Measurements from ENCODE around the gene MAD1L1.

The MAD1L1 gene

DNA sequence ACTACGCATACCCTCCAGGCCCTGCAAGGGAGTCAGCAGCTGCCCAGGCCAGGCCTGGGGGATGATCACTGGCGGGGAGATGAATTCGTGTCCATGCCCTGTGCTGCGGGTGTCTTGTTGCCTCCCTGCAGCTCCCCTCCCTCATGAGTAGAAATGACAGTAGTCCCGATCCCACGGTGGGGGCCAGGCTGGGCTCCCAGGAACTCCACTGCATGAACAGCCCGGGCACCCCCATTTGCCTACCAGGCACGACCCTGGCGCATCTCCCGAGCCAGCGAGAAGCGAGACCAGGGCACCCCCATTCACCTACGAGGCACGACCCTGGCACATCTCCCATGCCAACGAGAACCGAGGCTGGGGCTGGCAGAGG, 316.2 kb downstream of the MAD1L1 start:
- Histone ChIP-seq H3K4me3 (ENCODE audit: control insufficient read depth in 1 of 7, extremely low read depth in 1 of 7, insufficient read depth in 4 of 7, low read depth in 2 of 7, low read length in 6 of 7) (no peak overlapping the region), H3K27me3 (replicated peaks in 2 of 5; ENCODE audit: control insufficient read depth in 4 of 5, insufficient read depth in 5 of 5, low read length in 4 of 5) (no peaks in the 10 kb centered on the region), H3K36me3 (ENCODE audit: control insufficient read depth in 4 of 4, insufficient read depth in 4 of 4, low read length in 3 of 4) (peaks cover 0 to 14% (median 1%) of the 10 kb centered on the region in 4 experiments), H3K9me3 (ENCODE audit: control extremely low read depth in 1 of 5, control insufficient read depth in 4 of 5, insufficient read depth in 2 of 5, low read depth in 1 of 5, low read length in 4 of 5) (no peaks in the 10 kb centered on the region), H3K4me1 (ENCODE audit: control extremely low read depth in 1 of 4, control insufficient read depth in 4 of 4, insufficient read depth in 4 of 4, low read length in 3 of 4) (peaks cover 3 to 32% (median 28%) of the 10 kb centered on the region in 4 experiments), H3K27ac (ENCODE audit: insufficient read depth in 1 of 2, low read depth in 1 of 2, low read length in 2 of 2, poor library complexity in 1 of 2, severe bottlenecking in 2 of 2) (no peak overlapping the region)
- 98% methylated on average over 13 of the region's 16 CpGs for WGBS (ENCODE audit: insufficient coverage)
- ChIA-PET CTCF (no interaction called here), POLR2A (no interaction called here)
- no peak for DNase-seq

DNA sequence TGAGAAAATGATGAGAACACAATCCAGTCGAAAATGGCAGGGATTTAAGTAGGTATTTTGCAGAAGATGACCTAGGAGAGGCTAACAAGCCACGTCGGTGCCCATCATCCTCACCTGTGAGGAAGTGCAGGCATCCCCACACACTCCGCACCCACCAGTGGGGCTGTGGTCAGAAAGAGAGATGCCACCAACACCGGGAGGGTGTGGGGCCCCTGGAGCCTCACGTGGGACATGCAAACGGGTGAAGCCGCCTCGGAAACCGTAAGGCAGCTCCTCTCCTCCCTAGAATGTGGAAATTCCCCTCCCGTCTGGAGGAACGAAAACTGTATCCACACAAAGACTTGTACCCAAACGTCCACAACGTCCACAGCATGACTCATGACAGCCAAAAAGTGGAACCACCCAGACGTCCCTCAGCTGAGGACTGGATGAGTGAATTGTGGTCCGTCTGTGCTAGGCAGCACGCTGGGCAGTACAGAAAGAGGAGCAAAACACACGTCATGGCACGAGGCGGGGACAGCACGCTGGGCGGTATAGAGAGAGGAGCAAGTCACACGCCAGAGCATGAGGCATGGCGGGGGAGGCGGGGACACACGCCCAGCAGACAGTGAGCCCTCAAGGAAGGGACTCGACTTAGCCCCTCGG, 316.7 kb downstream of the MAD1L1 start:
- no peaks in the 10 kb centered on the region for H3K9me3 ChIP-seq (ENCODE audit: control extremely low read depth in 1 of 5, control insufficient read depth in 4 of 5, insufficient read depth in 2 of 5, low read depth in 1 of 5, low read length in 4 of 5)
- DNase-seq = no peak
- H3K36me3 ChIP-seq (ENCODE audit: control insufficient read depth in 4 of 4, insufficient read depth in 4 of 4, low read length in 3 of 4) = peaks cover 0 to 14% (median 1%) of the 10 kb centered on the region in 4 experiments
- 86% methylated on average over 25 of the region's 28 CpGs for WGBS (ENCODE audit: insufficient coverage)
- no peaks in the 10 kb centered on the region for H3K27me3 ChIP-seq (replicated peaks in 2 of 5; ENCODE audit: control insufficient read depth in 4 of 5, insufficient read depth in 5 of 5, low read length in 4 of 5)
- no peak overlapping the region for H3K27ac ChIP-seq (ENCODE audit: insufficient read depth in 1 of 2, low read depth in 1 of 2, low read length in 2 of 2, poor library complexity in 1 of 2, severe bottlenecking in 2 of 2)
- CTCF ChIA-PET = no interaction called here
- POLR2A ChIA-PET = no interaction called here
- peaks cover 3 to 30% (median 26%) of the 10 kb centered on the region in 4 experiments for H3K4me1 ChIP-seq (ENCODE audit: control extremely low read depth in 1 of 4, control insufficient read depth in 4 of 4, insufficient read depth in 4 of 4, low read length in 3 of 4)
- H3K4me3 ChIP-seq (ENCODE audit: control insufficient read depth in 1 of 7, extremely low read depth in 1 of 7, insufficient read depth in 4 of 7, low read depth in 2 of 7, low read length in 6 of 7) = no peak overlapping the region

DNA sequence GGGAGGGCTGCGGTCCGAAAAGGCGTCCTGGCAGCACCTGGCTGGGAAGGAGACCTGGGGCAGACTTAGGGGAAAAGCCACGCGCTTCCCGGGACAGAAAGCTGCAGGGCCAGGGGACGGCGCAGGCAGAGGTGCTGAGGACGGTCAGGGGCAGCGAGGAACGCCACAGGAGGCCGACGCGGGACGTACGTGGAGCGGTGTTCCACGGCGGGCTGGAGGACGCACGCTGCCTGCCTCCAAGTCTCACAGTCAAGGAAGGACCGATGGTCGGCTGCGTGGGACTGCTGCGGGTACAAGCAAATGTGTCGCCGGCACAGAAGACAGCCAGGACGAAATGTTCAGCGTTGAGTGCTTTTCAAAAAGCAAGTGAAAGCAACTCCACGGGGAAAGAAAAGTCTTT, 317.4 kb downstream of the MAD1L1 start:
- peaks cover 0 to 23% (median 19%) of the 10 kb centered on the region in 4 experiments for H3K4me1 ChIP-seq (ENCODE audit: control extremely low read depth in 1 of 4, control insufficient read depth in 4 of 4, insufficient read depth in 4 of 4, low read length in 3 of 4)
- CTCF ChIA-PET = no interaction called here
- no peak overlapping the region for H3K27ac ChIP-seq (ENCODE audit: insufficient read depth in 1 of 2, low read depth in 1 of 2, low read length in 2 of 2, poor library complexity in 1 of 2, severe bottlenecking in 2 of 2)
- no peaks in the 10 kb centered on the region for H3K9me3 ChIP-seq (ENCODE audit: control extremely low read depth in 1 of 5, control insufficient read depth in 4 of 5, insufficient read depth in 2 of 5, low read depth in 1 of 5, low read length in 4 of 5)
- H3K36me3 ChIP-seq (ENCODE audit: control insufficient read depth in 4 of 4, insufficient read depth in 4 of 4, low read length in 3 of 4) = peaks cover 0 to 14% (median 1%) of the 10 kb centered on the region in 4 experiments
- POLR2A ChIA-PET = no interaction called here
- no peak for DNase-seq
- H3K4me3 ChIP-seq (ENCODE audit: control insufficient read depth in 1 of 7, extremely low read depth in 1 of 7, insufficient read depth in 4 of 7, low read depth in 2 of 7, low read length in 6 of 7) = no peak overlapping the region
- no peaks in the 10 kb centered on the region for H3K27me3 ChIP-seq (replicated peaks in 2 of 5; ENCODE audit: control insufficient read depth in 4 of 5, insufficient read depth in 5 of 5, low read length in 4 of 5)
- WGBS (ENCODE audit: insufficient coverage) = 98% methylated on average over 28 of the region's 30 CpGs

DNA sequence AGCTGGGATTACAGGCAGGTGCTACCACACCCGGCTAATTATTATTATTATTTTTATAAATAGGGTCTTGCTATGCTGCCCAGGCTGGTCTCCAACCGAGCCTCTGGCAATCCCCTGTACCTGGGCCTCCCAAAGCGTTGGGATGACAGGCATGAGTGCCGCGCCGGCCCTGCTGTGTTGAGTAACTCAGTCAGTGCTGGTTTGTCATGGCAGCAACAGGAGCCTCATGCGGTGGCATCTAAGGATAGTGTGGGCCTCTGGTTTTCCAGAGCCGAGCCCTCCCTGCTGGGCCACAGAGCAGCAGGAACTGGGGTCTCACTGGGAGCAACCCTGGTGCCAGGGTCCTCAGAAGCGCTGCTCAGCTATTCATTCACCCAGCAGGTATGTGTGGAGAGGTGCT, 318.0 kb downstream of the MAD1L1 start:
- Histone ChIP-seq H3K36me3 (ENCODE audit: control insufficient read depth in 4 of 4, insufficient read depth in 4 of 4, low read length in 3 of 4) (peaks cover 0 to 14% (median 1%) of the 10 kb centered on the region in 4 experiments), H3K4me1 (ENCODE audit: control extremely low read depth in 1 of 4, control insufficient read depth in 4 of 4, insufficient read depth in 4 of 4, low read length in 3 of 4) (peaks cover 0 to 17% (median 14%) of the 10 kb centered on the region in 4 experiments), H3K27ac (ENCODE audit: insufficient read depth in 1 of 2, low read depth in 1 of 2, low read length in 2 of 2, poor library complexity in 1 of 2, severe bottlenecking in 2 of 2) (no peak overlapping the region), H3K9me3 (ENCODE audit: control extremely low read depth in 1 of 5, control insufficient read depth in 4 of 5, insufficient read depth in 2 of 5, low read depth in 1 of 5, low read length in 4 of 5) (no peaks in the 10 kb centered on the region), H3K27me3 (replicated peaks in 2 of 5; ENCODE audit: control insufficient read depth in 4 of 5, insufficient read depth in 5 of 5, low read length in 4 of 5) (no peaks in the 10 kb centered on the region), H3K4me3 (ENCODE audit: control insufficient read depth in 1 of 7, extremely low read depth in 1 of 7, insufficient read depth in 4 of 7, low read depth in 2 of 7, low read length in 6 of 7) (no peak overlapping the region)
- DNase-seq = no peak
- CTCF ChIA-PET = no interaction called here
- 98% methylated on average over 8 of the region's 9 CpGs for WGBS (ENCODE audit: insufficient coverage)
- POLR2A ChIA-PET = no interaction called here

DNA sequence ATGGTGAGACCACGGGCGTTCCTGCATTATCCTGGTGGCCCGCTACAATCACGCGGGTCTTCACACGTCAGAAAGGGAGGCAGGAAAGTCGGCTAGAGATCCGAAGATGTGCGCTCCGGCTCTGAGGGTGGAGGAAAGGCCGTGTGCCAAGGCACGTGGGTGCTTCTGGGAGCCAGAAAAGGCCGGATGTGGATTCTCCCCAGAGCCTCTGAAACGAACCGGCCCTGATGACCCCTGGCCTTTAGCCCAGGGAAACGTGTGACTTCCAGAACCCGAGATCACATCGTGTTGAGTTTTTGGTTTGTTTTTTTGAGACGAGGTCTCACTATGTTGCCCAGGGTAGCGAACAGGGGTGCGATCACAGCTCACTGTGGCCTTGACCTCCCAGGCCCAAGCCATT, 318.4 kb downstream of the MAD1L1 start:
- no peaks in the 10 kb centered on the region for H3K9me3 ChIP-seq (ENCODE audit: control extremely low read depth in 1 of 5, control insufficient read depth in 4 of 5, insufficient read depth in 2 of 5, low read depth in 1 of 5, low read length in 4 of 5)
- CTCF ChIA-PET = no interaction called here
- peaks cover 0 to 13% (median 10%) of the 10 kb centered on the region in 4 experiments for H3K4me1 ChIP-seq (ENCODE audit: control extremely low read depth in 1 of 4, control insufficient read depth in 4 of 4, insufficient read depth in 4 of 4, low read length in 3 of 4)
- no peak overlapping the region for H3K27ac ChIP-seq (ENCODE audit: insufficient read depth in 1 of 2, low read depth in 1 of 2, low read length in 2 of 2, poor library complexity in 1 of 2, severe bottlenecking in 2 of 2)
- H3K27me3 ChIP-seq (replicated peaks in 2 of 5; ENCODE audit: control insufficient read depth in 4 of 5, insufficient read depth in 5 of 5, low read length in 4 of 5) = no peaks in the 10 kb centered on the region
- peaks cover 0 to 16% (median 2%) of the 10 kb centered on the region in 4 experiments for H3K36me3 ChIP-seq (ENCODE audit: control insufficient read depth in 4 of 4, insufficient read depth in 4 of 4, low read length in 3 of 4)
- no peak overlapping the region for H3K4me3 ChIP-seq (ENCODE audit: control insufficient read depth in 1 of 7, extremely low read depth in 1 of 7, insufficient read depth in 4 of 7, low read depth in 2 of 7, low read length in 6 of 7)
- POLR2A ChIA-PET = no interaction called here
- no peak for DNase-seq
- WGBS (ENCODE audit: insufficient coverage) = 91% methylated on average over 21 of the region's 21 CpGs

DNA sequence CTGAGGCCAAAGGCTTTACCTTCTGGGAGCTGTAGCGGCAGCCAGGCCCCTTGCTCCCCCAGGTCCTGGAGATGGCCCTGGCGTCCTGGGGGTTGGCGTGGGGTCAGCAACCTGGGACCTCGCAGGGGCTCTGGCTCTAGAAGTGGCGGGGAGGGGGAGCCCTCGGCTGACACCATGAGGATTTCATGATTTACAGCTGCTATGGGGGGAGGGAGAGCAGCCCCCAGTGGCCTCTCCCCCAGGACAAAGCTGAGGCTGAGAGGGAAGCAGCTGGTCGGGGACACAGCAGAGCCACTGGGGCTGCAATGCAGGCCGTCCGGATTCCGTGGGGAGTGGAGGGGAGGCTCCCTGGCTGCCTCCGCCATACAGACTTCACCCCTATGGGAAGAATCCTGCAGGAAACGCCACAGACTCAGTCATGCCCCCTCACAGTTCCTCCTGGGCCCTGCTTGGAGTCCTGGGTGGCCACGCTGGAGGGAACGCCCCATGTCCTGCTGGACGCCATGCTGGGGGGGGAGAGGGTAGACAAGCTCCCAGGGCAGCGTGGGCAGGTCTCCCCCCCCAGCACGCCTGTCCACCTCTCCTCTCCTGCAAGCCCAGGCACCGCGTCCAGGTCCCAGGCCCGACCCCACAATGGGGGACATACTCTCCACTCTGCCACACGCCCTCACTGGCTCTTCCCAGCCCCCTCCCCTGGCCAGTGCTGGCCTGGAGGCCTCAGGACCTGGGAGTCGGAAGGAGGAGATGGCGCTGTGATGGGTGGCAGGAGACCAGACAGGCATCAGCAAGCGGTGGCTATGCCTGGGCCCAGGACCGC, 319.1 kb downstream of the MAD1L1 start:
- H3K27ac ChIP-seq (ENCODE audit: insufficient read depth in 1 of 2, low read depth in 1 of 2, low read length in 2 of 2, poor library complexity in 1 of 2, severe bottlenecking in 2 of 2) = no peak overlapping the region
- POLR2A ChIA-PET = no interaction called here
- no peak for DNase-seq
- H3K36me3 ChIP-seq (ENCODE audit: control insufficient read depth in 4 of 4, insufficient read depth in 4 of 4, low read length in 3 of 4) = peaks cover 0 to 16% (median 2%) of the 10 kb centered on the region in 4 experiments
- no peaks in the 10 kb centered on the region for H3K9me3 ChIP-seq (ENCODE audit: control extremely low read depth in 1 of 5, control insufficient read depth in 4 of 5, insufficient read depth in 2 of 5, low read depth in 1 of 5, low read length in 4 of 5)
- no peaks in the 10 kb centered on the region for H3K27me3 ChIP-seq (replicated peaks in 2 of 5; ENCODE audit: control insufficient read depth in 4 of 5, insufficient read depth in 5 of 5, low read length in 4 of 5)
- CTCF ChIA-PET = no interaction called here
- H3K4me1 ChIP-seq (ENCODE audit: control extremely low read depth in 1 of 4, control insufficient read depth in 4 of 4, insufficient read depth in 4 of 4, low read length in 3 of 4) = peaks cover 0 to 9% (median 4%) of the 10 kb centered on the region in 4 experiments
- WGBS (ENCODE audit: insufficient coverage) = 98% methylated on average over 16 of the region's 25 CpGs
- no peak overlapping the region for H3K4me3 ChIP-seq (ENCODE audit: control insufficient read depth in 1 of 7, extremely low read depth in 1 of 7, insufficient read depth in 4 of 7, low read depth in 2 of 7, low read length in 6 of 7)

Data from common myeloid progenitor, CD34-positive (primary cell).